GM12878 (cell line): ENCODE measurements around the gene NUP210.

ENCODE experiments used
- BHLHE40 ChIP-seq, 2 experiments: fragments of 450-650 bp in 1 of 2; IDR thresholded peaks; 2 replicates each; pipeline ENCODE4 v1.6.1; 2011 to 2017; ENCODE audit warnings: low read depth in 2 of 2, borderline replicate concordance in 1 of 2, improper control_type of control experiment in 1 of 2, low read length in 1 of 2, mild to moderate bottlenecking in 1 of 2
- CHD2 ChIP-seq: IDR thresholded peaks from 2 replicates; pipeline ENCODE4 v1.6.1; 2011; ENCODE audit warnings: low read depth, low read length, improper control_type of control experiment, borderline replicate concordance
- CTCF ChIP-seq, 3 experiments: IDR thresholded peaks in 2 of 3; conservative IDR thresholded peaks in 1 of 3; 2 replicates each; pipeline ENCODE4 v1.5.1; 2011; ENCODE audit warnings: low read depth in 3 of 3, low read length in 3 of 3, mild to moderate bottlenecking in 3 of 3, control low read depth in 2 of 3, moderate library complexity in 2 of 3, inconsistent platforms in 1 of 3, mixed read lengths in 1 of 3; ENCODE audit not compliant: control insufficient read depth in 2 of 3, insufficient read depth in 1 of 3; ENCODE audit errors: extremely low read depth in 1 of 3
- E2F4 ChIP-seq: IDR thresholded peaks from 2 replicates; pipeline ENCODE4 v1.6.1; 2012; ENCODE audit warnings: low read depth, low read length, improper control_type of control experiment
- EP300 ChIP-seq, 2 experiments: fragments of 150-350 bp in 1 of 2; IDR thresholded peaks; 2 replicates each; pipeline ENCODE4 v1.6.1; 2011 to 2012; ENCODE audit warnings: low read depth in 2 of 2, low read length in 2 of 2, borderline replicate concordance in 1 of 2, improper control_type of control experiment in 1 of 2, inconsistent platforms in 1 of 2; ENCODE audit not compliant: control insufficient read depth in 1 of 2
- EZH2 ChIP-seq: IDR thresholded peaks from 2 replicates; pipeline ENCODE4 v1.6.1; 2012; ENCODE audit warnings: low read depth, mild to moderate bottlenecking, control low read depth, inconsistent platforms, low read length, borderline replicate concordance; ENCODE audit not compliant: control insufficient read depth
- GATAD2B ChIP-seq: fragments of 450-650 bp; conservative IDR thresholded peaks from 2 replicates; pipeline ENCODE4 v1.6.1; 2017; ENCODE audit warnings: low read depth, mild to moderate bottlenecking, moderate library complexity
- MAX ChIP-seq: IDR thresholded peaks from 2 replicates; pipeline ENCODE4 v1.6.1; 2012; ENCODE audit warnings: low read depth, low read length, improper control_type of control experiment
- SIN3A ChIP-seq: IDR thresholded peaks from 2 replicates; pipeline ENCODE4 v1.6.1; 2012; ENCODE audit warnings: low read depth, low read length, improper control_type of control experiment
- YBX1 ChIP-seq: fragments of 450-650 bp; IDR thresholded peaks from 2 replicates; pipeline ENCODE4 v1.6.1; 2016; ENCODE audit warnings: antibody characterized with exemption
- ZSCAN29 ChIP-seq: fragments of 450-650 bp; IDR thresholded peaks from 2 replicates; pipeline ENCODE4 v1.6.1; 2017; ENCODE audit warnings: mild to moderate bottlenecking, moderate library complexity

DNA sequence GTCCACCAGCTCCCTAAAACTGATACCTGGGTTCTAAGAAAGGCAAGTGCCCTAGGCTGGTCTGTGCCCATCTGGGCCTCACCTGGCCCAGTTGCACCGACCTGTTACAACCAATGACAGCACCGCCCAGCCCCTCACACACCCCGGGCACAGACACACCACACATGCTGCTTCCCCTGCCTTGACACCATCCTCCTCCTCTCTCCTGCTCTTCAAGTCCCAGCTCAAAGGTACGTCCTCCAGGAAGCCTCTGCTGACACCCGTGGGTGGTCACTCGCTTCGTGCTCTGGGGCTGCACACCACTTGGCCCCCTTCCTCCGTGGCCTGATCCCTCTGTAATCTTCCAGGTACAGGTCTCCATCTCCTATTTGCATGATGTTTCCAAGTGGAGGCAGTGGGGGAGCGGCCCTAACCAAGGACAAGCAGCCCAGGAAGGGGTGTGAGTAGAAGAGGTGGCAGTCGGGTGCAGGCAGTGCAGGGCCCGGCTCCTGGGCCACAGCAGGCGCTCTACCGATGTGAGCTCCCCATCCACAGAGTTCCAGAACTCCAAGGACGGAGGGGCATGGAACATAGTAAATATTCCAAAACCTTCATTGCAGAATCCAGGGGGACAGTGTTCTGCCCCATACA is 144.6 kb downstream of the NUP210 start:
- TF ChIP-seq BHLHE40 (IDR thresholded peaks at IDR 0.05; ENCODE audit: borderline replicate concordance in 1 of 2, low read depth in 2 of 2, low read length in 1 of 2) (no peak), ZSCAN29 (no peak), E2F4 (no peak), SIN3A (no peak), MAX (no peak), EP300 (IDR thresholded peaks at IDR 0.05; ENCODE audit: borderline replicate concordance in 1 of 2, control insufficient read depth in 1 of 2, low read depth in 2 of 2, low read length in 2 of 2) (no peak), CTCF (IDR thresholded peaks at IDR 0.05 in 2 of 3, conservative IDR thresholded peaks at IDR 0.05 in 1 of 3; ENCODE audit: control insufficient read depth in 2 of 3, extremely low read depth in 1 of 3, insufficient read depth in 1 of 3, low read depth in 3 of 3, low read length in 3 of 3) (no peak), EZH2 (no peak), GATAD2B (no peak), CHD2 (no peak), YBX1 (no peak)
